ENCODE data around the gene AK4.
"Not testable (repeated sequence)": the region's sequence is repeated elsewhere in the genome, so short reads cannot be mapped to it uniquely, and the experiment has no call there.

The AK4 gene

GRCh38 chr1:65148178-65148547 lies at the start of gene AK4:
Gene AK4 (plus strand): TSS chr1:65148203. CDS start chr1:65148408, 205 bp downstream.
- not testable (repeated sequence) for DNase-seq

DNA sequence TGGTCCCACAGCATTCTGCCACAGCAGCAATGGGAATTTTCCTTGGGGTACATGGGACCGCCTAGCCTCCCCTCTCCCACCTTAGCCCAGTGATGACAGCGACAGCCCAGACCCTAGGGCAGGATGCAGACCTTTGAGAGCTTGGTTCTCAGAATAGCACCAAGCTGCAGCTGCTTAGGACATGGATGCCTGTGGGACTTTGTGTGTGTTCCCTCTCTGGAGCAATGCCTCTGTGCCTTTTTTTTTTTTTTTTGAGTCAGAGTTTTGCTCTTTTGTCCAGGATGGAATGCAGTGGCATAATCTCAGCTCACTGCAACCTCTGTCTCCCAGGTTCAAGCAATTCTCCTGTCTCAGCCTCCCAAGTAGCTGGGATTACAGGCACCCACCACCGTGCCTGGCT lies 44.2 kb upstream of the AK4 start:
- no peak for DNase-seq

GRCh38 chr1:65104854-65105534 lies 43.0 kb upstream of the AK4 start:
- DNase-seq: no peak

DNA sequence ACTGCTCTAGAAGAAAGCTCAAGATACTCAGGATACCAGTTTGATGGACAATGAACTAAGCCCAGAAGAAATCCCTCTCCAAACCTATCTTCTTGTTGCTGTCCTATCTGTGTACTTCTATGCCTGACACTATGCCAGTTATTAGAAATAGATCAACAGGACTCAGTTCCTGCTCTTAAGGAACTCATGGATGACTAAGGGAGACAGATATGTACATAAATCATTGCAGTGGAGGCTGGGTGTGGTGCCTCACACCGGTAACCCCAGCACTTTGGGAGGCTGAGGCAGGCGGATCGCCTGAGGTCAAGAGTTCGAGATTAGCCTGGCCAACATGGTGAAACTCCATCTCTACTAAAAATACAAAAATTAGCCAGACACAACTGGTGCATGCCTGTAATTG lies 42.4 kb upstream of the AK4 start:
- DNase-seq: no peak

GRCh38 chr1:65108025-65108642 lies 39.9 kb upstream of the AK4 start:
- DNase-seq: no peak

GRCh38 chr1:65109487-65109886 lies 38.5 kb upstream of the AK4 start:
- DNase-seq: no peak

GRCh38 chr1:65112811-65113210 lies 35.2 kb upstream of the AK4 start:
- DNase-seq: no peak

GRCh38 chr1:65113298-65113697 lies 34.7 kb upstream of the AK4 start:
- no peak for DNase-seq

GRCh38 chr1:65114322-65114721 lies 33.7 kb upstream of the AK4 start:
- no peak for DNase-seq

- no peak for DNase-seq
Measured at GRCh38 chr1:65119951-65120350, 28.1 kb upstream of the AK4 start.

DNA sequence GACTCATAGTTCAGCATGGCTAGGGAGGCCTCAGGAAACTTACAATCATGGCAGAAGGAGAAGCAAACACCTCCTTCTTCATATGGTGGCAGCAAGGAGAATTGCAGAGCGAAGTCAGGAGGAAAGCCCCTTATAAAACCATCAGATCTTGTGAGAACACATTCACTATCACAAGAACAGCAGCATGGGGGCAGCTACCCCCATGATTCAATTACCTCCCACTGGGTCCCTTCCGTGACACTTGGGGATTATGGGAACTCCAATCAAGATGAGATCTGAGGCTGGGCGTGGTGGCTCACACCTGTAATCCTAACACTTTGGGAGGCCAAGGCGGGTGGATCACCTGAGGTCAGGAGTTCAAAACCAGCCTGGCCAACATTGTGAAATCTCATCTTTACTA lies 18.9 kb upstream of the AK4 start:
- DNase-seq: not testable (repeated sequence)

- no peak for DNase-seq
Measured at GRCh38 chr1:65138524-65138923, 9.5 kb upstream of the AK4 start.

- not testable (repeated sequence) for DNase-seq
Measured at GRCh38 chr1:65139793-65140192, 8.2 kb upstream of the AK4 start.

GRCh38 chr1:65141394-65141793 lies 6.6 kb upstream of the AK4 start:
- DNase-seq: no peak

GRCh38 chr1:65141918-65142317 lies 6.1 kb upstream of the AK4 start:
- no peak for DNase-seq

GRCh38 chr1:65143112-65143658 lies 4.8 kb upstream of the AK4 start:
- DNase-seq: not testable (repeated sequence)

- no peak for DNase-seq
Measured at GRCh38 chr1:65146908-65147423, 1.0 kb upstream of the AK4 start.

GRCh38 chr1:65147424-65148177 lies 402 bp upstream of the AK4 start:
- DNase-seq: no peak

- no peak for DNase-seq
Measured at GRCh38 chr1:65148548-65149350, 746 bp downstream of the AK4 start.

DNA sequence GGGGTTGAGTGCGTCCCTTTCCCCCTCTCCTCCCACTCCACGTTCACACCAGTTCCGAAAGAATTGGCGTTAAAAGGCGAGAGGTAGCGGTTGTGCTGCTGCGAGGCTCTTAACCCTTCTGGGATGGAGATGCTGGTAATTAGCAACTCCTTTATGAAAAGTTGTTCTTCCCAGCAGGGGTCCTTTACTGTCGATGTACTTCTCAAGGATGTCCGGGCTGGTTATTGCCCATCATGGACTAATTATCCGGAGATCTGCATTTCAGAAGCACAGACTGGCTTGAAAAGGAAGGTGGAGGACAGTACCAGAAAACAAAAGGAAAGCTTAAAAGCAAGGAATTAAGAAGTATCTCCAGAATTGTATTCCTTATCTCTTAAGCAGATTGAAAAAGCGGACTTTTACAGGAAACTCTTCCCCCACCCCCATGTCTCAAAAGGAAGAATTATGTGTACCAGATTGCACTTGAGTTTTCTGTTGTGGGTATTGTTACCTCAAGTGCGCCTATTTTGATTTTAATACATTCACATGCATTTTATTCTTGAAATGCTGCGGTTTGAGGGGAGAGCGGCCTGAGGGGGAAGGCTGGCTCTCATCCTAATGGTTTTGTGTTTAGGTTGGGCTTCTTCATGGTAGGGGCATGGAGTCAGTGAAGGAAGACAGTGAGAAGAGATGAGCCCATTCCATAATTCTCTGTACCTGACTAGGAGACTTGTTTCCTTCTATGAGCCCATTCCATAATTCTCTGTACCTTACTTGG lies 1.5 kb downstream of the AK4 start:
- no peak for DNase-seq

GRCh38 chr1:65150108-65150463 lies 2.1 kb downstream of the AK4 start:
- no peak for DNase-seq
